Effector memory CD4-positive, alpha-beta T cell (primary cell): Measurements from ENCODE around the gene NDUFA8.

ENCODE experiments used
- DNase-seq, 3 donors: peaks; one replicate each; pipeline ENCODE4 v3.0.0-alpha.2; 2020
- H3K27ac ChIP-seq: 2 replicates; pipeline ENCODE4 v1.7.0; 2013; ENCODE audit warnings: mild to moderate bottlenecking, low read length, moderate library complexity; ENCODE audit not compliant: insufficient read depth, poor library complexity, severe bottlenecking
- H3K27me3 ChIP-seq: replicated peaks from 2 replicates; pipeline ENCODE4 v1.7.0; 2013; ENCODE audit warnings: mild to moderate bottlenecking, low read length; ENCODE audit not compliant: insufficient read depth, control insufficient read depth, poor library complexity, severe bottlenecking
- H3K36me3 ChIP-seq: 2 replicates; pipeline ENCODE4 v1.7.0; 2013; ENCODE audit warnings: mild to moderate bottlenecking, low read length, moderate library complexity; ENCODE audit not compliant: control insufficient read depth, insufficient read depth
- H3K4me1 ChIP-seq: 2 replicates; pipeline ENCODE4 v1.7.0; 2013; ENCODE audit warnings: low read length, mild to moderate bottlenecking; ENCODE audit not compliant: control insufficient read depth, insufficient read depth, poor library complexity, severe bottlenecking
- H3K4me3 ChIP-seq: 2 replicates; pipeline ENCODE4 v1.7.0; 2013; ENCODE audit warnings: low read length, low read depth, mild to moderate bottlenecking; ENCODE audit not compliant: insufficient read depth, poor library complexity, severe bottlenecking
- H3K9me3 ChIP-seq: 2 replicates; pipeline ENCODE4 v1.7.0; 2013; ENCODE audit warnings: mild to moderate bottlenecking, low read length, moderate library complexity; ENCODE audit not compliant: control insufficient read depth

The NDUFA8 gene

GRCh38 chr9:122116448-122117173, 43.0 kb downstream of the NDUFA8 start:
- DNase-seq, result no peak
- no peaks in the 10 kb centered on the region for H3K36me3 ChIP-seq

GRCh38 chr9:122116040-122116439, 43.5 kb downstream of the NDUFA8 start:
- Histone ChIP-seq H3K36me3 (no peaks in the 10 kb centered on the region), H3K4me1 (no peaks in the 10 kb centered on the region), H3K27me3 (no peaks in the 10 kb centered on the region), H3K4me3 (no peak overlapping the region), H3K9me3 (no peaks in the 10 kb centered on the region), H3K27ac (no peak overlapping the region)
- no peak for DNase-seq

More at GRCh38 chr9:122116448-122117173, 43.0 kb downstream of the NDUFA8 start:
- Histone ChIP-seq H3K27me3 (no peaks in the 10 kb centered on the region), H3K4me3 (no peak overlapping the region), H3K9me3 (no peaks in the 10 kb centered on the region), H3K4me1 (no peaks in the 10 kb centered on the region), H3K27ac (no peak overlapping the region)

- no peaks in the 10 kb centered on the region for H3K9me3 ChIP-seq
- no peaks in the 10 kb centered on the region for H3K36me3 ChIP-seq
- no peak for DNase-seq
- H3K4me1 ChIP-seq, result no peaks in the 10 kb centered on the region
- H3K27ac ChIP-seq, result no peak overlapping the region
- H3K4me3 ChIP-seq, result no peak overlapping the region
- no peaks in the 10 kb centered on the region for H3K27me3 ChIP-seq
Measured at GRCh38 chr9:122115176-122116035, 44.2 kb downstream of the NDUFA8 start.

GRCh38 chr9:122113574-122113973, 46.0 kb downstream of the NDUFA8 start:
- H3K4me1 ChIP-seq, result no peaks in the 10 kb centered on the region
- DNase-seq, result no peak
- H3K36me3 ChIP-seq, result no peaks in the 10 kb centered on the region
- no peaks in the 10 kb centered on the region for H3K27me3 ChIP-seq
- no peak overlapping the region for H3K27ac ChIP-seq
- no peak overlapping the region for H3K4me3 ChIP-seq
- no peaks in the 10 kb centered on the region for H3K9me3 ChIP-seq

GRCh38 chr9:122112238-122112637, 47.3 kb downstream of the NDUFA8 start:
- Histone ChIP-seq H3K36me3 (no peaks in the 10 kb centered on the region), H3K9me3 (no peaks in the 10 kb centered on the region), H3K27me3 (no peaks in the 10 kb centered on the region), H3K4me1 (no peaks in the 10 kb centered on the region), H3K4me3 (no peak overlapping the region), H3K27ac (no peak overlapping the region)
- no peak for DNase-seq

GRCh38 chr9:122111413-122112085, 48.0 kb downstream of the NDUFA8 start:
- no peaks in the 10 kb centered on the region for H3K9me3 ChIP-seq

GRCh38 chr9:122110100-122110833, 49.3 kb downstream of the NDUFA8 start:
- Histone ChIP-seq H3K36me3 (no peaks in the 10 kb centered on the region), H3K4me1 (no peaks in the 10 kb centered on the region), H3K27ac (no peak overlapping the region), H3K27me3 (no peaks in the 10 kb centered on the region), H3K9me3 (no peaks in the 10 kb centered on the region), H3K4me3 (no peak overlapping the region)
- DNase-seq, result no peak

More at GRCh38 chr9:122111413-122112085, 48.0 kb downstream of the NDUFA8 start:
- Histone ChIP-seq H3K4me3 (no peak overlapping the region), H3K4me1 (no peaks in the 10 kb centered on the region), H3K36me3 (no peaks in the 10 kb centered on the region), H3K27ac (no peak overlapping the region), H3K27me3 (no peaks in the 10 kb centered on the region)
- no peak for DNase-seq

- no peak for DNase-seq
- Histone ChIP-seq H3K27me3 (no peaks in the 10 kb centered on the region), H3K36me3 (no peaks in the 10 kb centered on the region), H3K4me3 (no peak overlapping the region), H3K27ac (no peak overlapping the region), H3K9me3 (no peaks in the 10 kb centered on the region), H3K4me1 (no peaks in the 10 kb centered on the region)
Measured at GRCh38 chr9:122109035-122109813, 50.4 kb downstream of the NDUFA8 start.

GRCh38 chr9:122107291-122107805, 52.2 kb downstream of the NDUFA8 start:
- Histone ChIP-seq H3K4me3 (no peak overlapping the region), H3K27ac (no peak overlapping the region), H3K36me3 (no peaks in the 10 kb centered on the region), H3K4me1 (no peaks in the 10 kb centered on the region), H3K9me3 (no peaks in the 10 kb centered on the region), H3K27me3 (no peaks in the 10 kb centered on the region)
- DNase-seq, result no peak
